Large intestine (tissue), 3 donors: ENCODE data around the gene NANS. TPM values are rescaled to one million over a fixed set of nuclear protein-coding genes. Genes with fewer than 3 reads are reported as not detected.

Experiments used
- DNase-seq, 2 donors: peaks; one replicate each; pipeline versions ENCODE4 v3.0.0 to v3.0.0-alpha.2; 2013
- H3K27ac ChIP-seq: one replicate; pipeline ENCODE4 v1.5.1; 2013; ENCODE audit warnings: low read length
- H3K27me3 ChIP-seq: 2 replicates; pipeline ENCODE4 v1.6.1; 2013; ENCODE audit warnings: low read length; ENCODE audit not compliant: control insufficient read depth, insufficient read depth
- H3K36me3 ChIP-seq: 2 replicates; pipeline ENCODE4 v1.6.1; 2013; ENCODE audit warnings: low read length; ENCODE audit not compliant: control insufficient read depth, insufficient read depth
- H3K4me1 ChIP-seq: one replicate; pipeline ENCODE4 v1.6.1; 2013; ENCODE audit warnings: low read length; ENCODE audit not compliant: control insufficient read depth, insufficient read depth
- H3K4me3 ChIP-seq: one replicate; pipeline ENCODE4 v1.5.1; 2013; ENCODE audit warnings: low read length
- H3K9me3 ChIP-seq: one replicate; pipeline ENCODE4 v1.6.1; 2013; ENCODE audit warnings: mild to moderate bottlenecking, low read depth, low read length, moderate library complexity; ENCODE audit not compliant: control insufficient read depth
- WGBS: methylation state at CpG from one replicate; pipeline ENCODE4 v1.1.5; 2013; ENCODE audit warnings: low lambda C conversion rate; ENCODE audit not compliant: insufficient coverage; 5-methylcytosine and 5-hydroxymethylcytosine counted together
- polyA plus RNA-seq: library from polyadenylated mRNA; unstranded; fragments of 120-200 nt; gene quantifications from one replicate; pipeline ENCODE4 v1.2.1, GENCODE V29; 2013

NANS gene
- polyA plus RNA-seq, 1 donor, result 70.4 TPM

DNA sequence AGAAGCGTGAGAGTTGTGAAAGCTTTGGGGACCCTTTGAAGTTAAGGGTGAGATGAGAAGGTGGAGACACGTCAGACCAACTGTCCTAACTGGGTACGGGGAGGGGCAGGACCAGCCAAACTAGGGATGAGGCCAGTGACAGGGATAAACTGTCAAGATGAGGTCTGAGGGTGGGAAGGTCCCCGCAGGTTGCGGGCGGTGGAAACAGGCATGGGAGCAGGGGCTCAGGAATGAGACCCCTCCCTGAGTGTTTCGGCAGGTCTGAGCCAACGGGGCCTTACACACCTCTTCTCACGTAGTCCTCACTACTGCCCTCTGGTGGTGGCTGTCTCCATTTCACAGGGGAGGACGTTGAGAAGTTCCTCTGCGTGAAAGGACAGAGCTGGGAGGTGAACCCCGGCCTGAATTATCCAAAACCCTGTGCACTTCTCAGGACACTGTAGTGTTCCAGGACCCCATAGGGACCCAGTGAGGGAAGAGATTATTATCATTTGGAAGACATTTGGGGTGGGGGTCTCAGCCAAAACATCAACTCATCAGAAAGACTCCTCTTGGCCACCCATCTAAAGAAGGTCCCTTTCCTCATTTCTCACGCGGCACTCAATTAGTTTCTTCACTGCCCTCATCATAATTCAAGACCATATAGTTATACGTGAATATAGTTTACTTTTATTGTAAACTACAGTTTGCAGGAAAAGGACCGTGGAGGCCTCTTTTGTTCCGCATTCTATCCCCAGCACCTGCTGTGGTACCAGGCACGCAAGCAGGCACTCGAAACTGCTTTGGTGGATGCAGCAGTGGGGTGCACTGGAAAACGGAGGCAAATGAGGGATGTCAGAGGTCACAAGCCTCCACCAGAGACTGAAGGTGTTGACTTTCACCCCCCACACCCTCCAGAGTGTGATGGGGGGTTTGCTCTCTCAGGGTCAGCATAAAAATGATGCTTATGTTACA lies 21.7 kb upstream of the NANS start:
- no peak overlapping the region for H3K27ac ChIP-seq
- no peaks in the 10 kb centered on the region for H3K9me3 ChIP-seq
- H3K4me1 ChIP-seq, result no peaks in the 10 kb centered on the region
- DNase-seq, result peak; percentile 67 to 73
- WGBS, result no CpG with 5 or more reads among the region's 20 CpGs
- H3K4me3 ChIP-seq, result no peak overlapping the region
- H3K36me3 ChIP-seq, result no peaks in the 10 kb centered on the region
- no peaks in the 10 kb centered on the region for H3K27me3 ChIP-seq

DNA sequence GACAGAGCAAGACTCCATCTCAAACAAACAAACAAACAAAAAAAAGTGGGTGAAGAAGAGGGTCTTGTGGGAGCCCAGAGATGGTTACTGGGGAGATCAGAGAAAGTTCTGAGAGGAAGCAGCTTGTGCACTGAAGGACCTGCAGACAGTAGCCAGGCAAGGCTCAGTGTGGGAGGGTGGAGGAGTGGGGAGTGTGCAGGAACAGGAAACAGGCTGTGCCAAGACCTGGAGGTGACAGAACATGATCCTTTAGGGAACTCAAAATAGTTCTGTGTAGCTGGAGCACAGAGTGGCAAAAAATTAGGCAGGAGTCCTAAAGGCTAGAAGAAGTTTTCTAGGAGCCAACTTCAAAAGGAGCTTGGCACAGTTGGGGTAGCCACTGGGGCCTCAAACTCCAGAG lies 19.2 kb upstream of the NANS start:
- no peaks in the 10 kb centered on the region for H3K4me1 ChIP-seq
- no peaks in the 10 kb centered on the region for H3K36me3 ChIP-seq
- no peak overlapping the region for H3K27ac ChIP-seq
- no peak overlapping the region for H3K4me3 ChIP-seq
- H3K27me3 ChIP-seq, result no peaks in the 10 kb centered on the region
- DNase-seq, result no peak
- no peaks in the 10 kb centered on the region for H3K9me3 ChIP-seq

DNA sequence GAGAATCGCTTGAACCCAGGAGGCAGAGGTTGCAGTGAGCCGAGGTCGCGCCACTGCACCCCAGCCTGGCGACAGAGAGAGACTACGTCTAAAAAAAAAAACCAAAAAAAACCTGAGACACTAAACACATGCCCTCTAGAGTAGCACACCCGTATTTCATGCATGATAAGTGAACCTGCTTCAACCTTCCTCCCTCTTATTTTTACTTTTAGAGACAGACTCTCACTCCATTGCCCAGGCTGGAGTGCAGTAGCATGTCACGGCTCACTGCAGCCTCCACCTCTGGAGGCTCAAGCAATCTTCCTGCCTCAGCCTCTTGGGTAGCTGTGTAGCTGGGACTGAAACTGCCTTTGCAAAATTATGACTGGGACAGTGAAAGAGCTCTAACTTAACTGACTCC lies 17.6 kb upstream of the NANS start:
- no peak overlapping the region for H3K4me3 ChIP-seq
- no peaks in the 10 kb centered on the region for H3K4me1 ChIP-seq
- H3K36me3 ChIP-seq, result no peaks in the 10 kb centered on the region
- H3K9me3 ChIP-seq, result no peaks in the 10 kb centered on the region
- no peaks in the 10 kb centered on the region for H3K27me3 ChIP-seq
- 20% methylated on average over 1 of the region's 8 CpGs for WGBS
- DNase-seq, result no peak
- no peak overlapping the region for H3K27ac ChIP-seq

DNA sequence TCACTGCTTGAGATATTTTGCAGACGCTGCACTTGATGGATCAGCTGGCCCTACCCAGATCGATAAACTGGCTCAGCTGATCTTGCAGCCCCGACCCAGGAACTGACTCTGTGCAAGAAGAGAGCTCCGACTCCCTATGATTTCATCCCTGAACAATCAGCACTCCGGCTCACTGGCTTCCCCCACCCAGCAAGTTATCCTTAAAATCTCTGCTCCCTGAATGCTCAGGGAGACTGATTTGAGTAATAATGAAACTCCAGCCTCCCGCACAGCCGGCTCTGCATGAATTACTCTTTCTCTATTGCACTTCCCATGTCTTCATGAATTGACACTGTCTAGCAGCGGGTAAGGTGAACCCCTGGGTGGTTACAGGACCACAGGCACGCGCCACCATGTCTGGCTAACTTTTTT lies 16.9 kb upstream of the NANS start:
- Histone ChIP-seq H3K36me3 (no peaks in the 10 kb centered on the region), H3K4me1 (no peaks in the 10 kb centered on the region), H3K4me3 (no peak overlapping the region), H3K27me3 (no peaks in the 10 kb centered on the region), H3K9me3 (no peaks in the 10 kb centered on the region), H3K27ac (no peak overlapping the region)
- no peak for DNase-seq
- WGBS, result no CpG with 5 or more reads among the region's 10 CpGs

DNA sequence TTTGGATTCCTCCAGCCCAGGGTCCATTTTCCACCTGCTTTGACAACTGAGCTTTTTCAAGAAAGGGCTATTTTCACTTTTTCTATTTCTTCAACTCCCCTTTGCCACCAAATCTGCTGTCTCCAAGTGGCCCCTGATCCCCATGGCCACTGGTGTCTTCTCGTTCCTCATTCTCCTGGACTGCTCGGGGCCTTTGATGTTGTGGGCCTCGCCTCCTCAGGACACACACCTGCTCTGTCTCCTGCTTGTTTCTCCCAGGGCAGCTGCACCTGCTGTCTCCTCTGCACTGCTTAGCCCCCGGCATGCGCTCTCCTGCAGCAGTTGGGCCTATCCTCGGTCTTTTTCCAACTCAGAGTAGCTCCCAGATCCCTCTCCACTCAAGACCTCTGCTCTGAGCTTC lies 16.3 kb upstream of the NANS start:
- no peaks in the 10 kb centered on the region for H3K9me3 ChIP-seq

DNA sequence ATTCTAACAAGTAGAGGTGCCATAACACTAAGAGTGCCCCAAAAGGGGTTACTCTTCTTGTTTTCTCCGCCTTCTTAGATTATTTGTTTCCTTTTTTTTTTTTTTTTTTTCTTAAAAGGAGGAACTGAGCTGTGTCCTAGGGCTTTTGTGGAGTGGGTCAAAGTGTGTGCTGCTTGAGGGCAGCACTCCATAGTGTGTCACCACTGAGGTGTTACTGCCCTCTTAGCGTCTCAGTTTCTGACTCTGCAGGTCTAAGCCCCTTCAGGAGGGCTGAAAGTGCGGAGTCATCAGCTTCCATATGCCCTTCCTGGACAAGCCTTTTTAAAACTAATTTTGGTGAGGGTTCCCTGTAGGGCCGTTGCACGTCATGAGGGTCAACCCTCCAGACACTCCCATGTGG lies 12.6 kb upstream of the NANS start:
- Histone ChIP-seq H3K27me3 (no peaks in the 10 kb centered on the region), H3K36me3 (no peaks in the 10 kb centered on the region), H3K4me1 (no peaks in the 10 kb centered on the region), H3K4me3 (no peak overlapping the region), H3K9me3 (no peaks in the 10 kb centered on the region), H3K27ac (no peak overlapping the region)
- DNase-seq, result no peak
- no CpG with 5 or more reads among the region's 5 CpGs for WGBS

More for the DNA sequence above, 16.3 kb upstream of the NANS start:
- Histone ChIP-seq H3K36me3 (no peaks in the 10 kb centered on the region), H3K4me3 (no peak overlapping the region), H3K27me3 (no peaks in the 10 kb centered on the region), H3K4me1 (no peaks in the 10 kb centered on the region), H3K27ac (no peak overlapping the region)
- no peak for DNase-seq
- WGBS, result 71% methylated on average over 2 of the region's 6 CpGs

DNA sequence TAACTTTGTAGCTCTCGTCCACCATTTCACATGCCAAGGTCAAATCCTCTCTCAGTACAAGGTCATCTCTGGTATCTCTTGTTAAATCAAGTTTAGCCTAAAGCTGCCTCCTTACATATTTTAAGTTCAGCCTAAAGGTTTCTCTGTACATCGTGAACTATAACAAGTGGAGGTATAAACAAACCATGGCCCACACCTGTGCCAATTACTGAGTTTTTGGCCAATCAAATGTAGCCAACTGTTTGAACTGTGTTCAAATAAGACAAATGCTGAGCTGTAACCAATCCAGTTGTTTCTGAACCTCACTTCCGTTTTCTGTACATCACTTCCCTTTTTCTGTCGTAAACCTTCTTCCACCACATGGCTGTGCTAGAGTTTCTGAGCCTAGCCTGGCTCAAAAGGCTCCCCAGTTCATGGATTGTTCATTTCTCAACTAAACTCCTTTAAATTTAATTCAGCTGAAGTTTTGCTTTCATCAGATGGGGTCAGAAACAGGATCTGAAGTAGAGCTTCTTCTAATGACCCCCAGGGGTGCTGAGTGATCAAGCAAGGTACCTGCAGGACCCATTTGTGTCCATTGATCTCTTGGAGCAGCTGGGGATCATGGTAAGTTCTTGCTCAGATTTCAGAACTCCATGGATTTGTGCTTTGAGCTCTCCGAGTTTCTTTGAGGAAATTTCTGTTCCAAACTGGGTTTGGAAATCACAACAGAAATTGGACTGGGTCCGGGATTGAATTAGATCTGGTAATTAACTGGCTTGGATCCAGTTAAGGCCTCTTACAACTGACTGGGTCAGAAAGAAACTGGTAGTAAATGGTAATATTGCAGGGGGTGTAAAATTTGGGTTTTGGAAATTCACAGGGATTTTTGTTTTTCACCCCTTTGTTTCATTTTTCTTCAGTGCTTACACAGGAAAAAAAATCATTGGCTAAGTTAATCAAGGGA lies 11.0 kb upstream of the NANS start:
- no peak overlapping the region for H3K27ac ChIP-seq
- H3K36me3 ChIP-seq, result no peaks in the 10 kb centered on the region
- no peaks in the 10 kb centered on the region for H3K4me1 ChIP-seq
- H3K9me3 ChIP-seq, result no peaks in the 10 kb centered on the region
- no peak for DNase-seq
- no peak overlapping the region for H3K4me3 ChIP-seq
- WGBS, result 83% methylated on average over 2 of the region's 6 CpGs
- H3K27me3 ChIP-seq, result no peaks in the 10 kb centered on the region

DNA sequence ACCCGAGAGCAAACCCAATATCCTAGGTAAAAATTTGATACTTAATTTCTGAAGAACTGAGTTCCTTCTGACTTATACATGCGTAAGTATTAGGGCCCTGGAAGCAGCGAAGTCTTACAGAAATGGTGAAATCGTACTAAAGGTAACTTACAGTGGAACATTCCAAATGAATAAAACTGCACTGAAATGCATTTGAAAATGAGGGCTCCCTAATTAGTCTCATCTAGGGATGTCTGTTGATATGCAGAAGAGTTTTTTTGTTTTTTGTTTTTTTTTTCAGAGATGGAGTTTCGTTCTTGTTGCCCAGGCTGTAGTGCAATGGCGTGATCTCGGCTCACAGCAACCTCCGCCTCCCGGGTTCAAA lies 10.4 kb upstream of the NANS start:
- Histone ChIP-seq H3K9me3 (no peaks in the 10 kb centered on the region), H3K4me3 (no peak overlapping the region)
- DNase-seq, result no peak

DNA sequence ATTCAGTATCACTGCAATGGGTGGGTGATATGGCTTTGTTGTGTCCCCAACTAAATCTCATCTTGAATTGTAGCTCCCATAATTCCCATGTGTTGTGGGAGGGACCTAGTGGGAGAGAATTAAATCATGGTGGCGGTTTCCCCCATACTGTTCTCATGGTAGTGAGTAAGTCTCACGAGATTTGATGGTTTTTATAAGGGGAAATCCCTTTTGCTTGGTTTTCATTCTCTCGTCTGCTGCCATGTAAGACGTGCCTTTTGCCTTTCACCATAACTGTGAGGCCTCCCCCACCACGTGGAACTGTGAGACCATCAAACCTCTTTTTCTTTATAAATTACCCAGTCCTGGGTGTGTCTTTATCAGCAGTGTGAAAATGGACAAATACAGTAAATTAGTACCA lies 9.5 kb upstream of the NANS start:
- Histone ChIP-seq H3K27me3 (no peaks in the 10 kb centered on the region), H3K4me3 (no peak overlapping the region), H3K36me3 (no peaks in the 10 kb centered on the region), H3K4me1 (no peaks in the 10 kb centered on the region), H3K9me3 (no peaks in the 10 kb centered on the region), H3K27ac (no peak overlapping the region)
- DNase-seq, result no peak
- WGBS, result no CpG with 5 or more reads among the region's 5 CpGs

More for the DNA sequence above, 10.4 kb upstream of the NANS start:
- Histone ChIP-seq H3K4me1 (no peaks in the 10 kb centered on the region), H3K36me3 (no peaks in the 10 kb centered on the region), H3K27me3 (no peaks in the 10 kb centered on the region), H3K27ac (no peak overlapping the region)
- WGBS, result 100% methylated on average over 1 of the region's 9 CpGs

DNA sequence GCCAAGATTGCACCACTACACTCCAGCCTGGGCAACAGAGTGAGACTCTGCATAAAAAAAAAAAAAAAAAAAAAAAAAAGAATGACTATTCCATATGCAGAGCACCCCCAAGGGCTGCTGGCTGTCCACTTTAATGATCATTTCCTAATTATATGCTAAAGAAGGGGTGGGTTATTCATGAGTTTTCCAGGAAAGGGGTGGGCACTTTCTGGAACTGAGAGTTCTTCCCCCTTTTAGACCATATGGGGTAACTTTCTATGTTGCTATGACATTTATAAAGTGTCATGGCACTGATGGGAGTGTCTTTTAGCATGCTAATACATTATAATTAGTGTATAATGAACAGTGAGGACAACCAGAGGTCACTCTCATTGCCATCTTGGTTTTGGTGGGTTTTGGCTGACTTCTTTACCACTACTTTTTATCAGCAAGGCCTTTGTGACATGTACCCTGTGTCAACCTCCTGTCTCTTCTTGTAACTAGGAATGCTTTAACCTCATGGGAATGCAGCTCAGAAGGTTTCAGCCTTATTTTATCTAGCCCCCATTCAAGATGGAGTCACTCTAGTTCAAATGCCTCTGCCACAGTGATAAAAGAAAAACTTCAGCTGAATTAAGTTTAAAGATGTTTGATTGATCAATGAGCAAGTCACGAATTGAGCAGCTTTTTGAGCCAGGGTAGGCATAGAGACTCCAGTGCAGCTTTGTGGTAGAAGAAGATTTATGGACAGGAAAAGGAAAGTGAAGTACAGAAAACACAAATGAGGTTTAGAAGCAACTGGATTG lies 7.1 kb upstream of the NANS start:
- Histone ChIP-seq H3K9me3 (no peaks in the 10 kb centered on the region), H3K36me3 (no peaks in the 10 kb centered on the region), H3K27ac (no peak overlapping the region), H3K4me3 (no peak overlapping the region), H3K4me1 (no peaks in the 10 kb centered on the region), H3K27me3 (no peaks in the 10 kb centered on the region)
- WGBS, result no CpG with 5 or more reads among the region's 1 CpG
- DNase-seq, result no peak
